HFF-Myc (cell line): ENCODE results near the gene CAPZA1.

Experiments used
- DNase-seq: peaks from one replicate; pipeline ENCODE4 v3.0.0-alpha.2; 2011; ENCODE audit warnings: low read depth; ENCODE audit errors: extremely low read depth
- H3K4me3 ChIP-seq: replicated peaks from 2 replicates; pipeline ENCODE4 v1.5.1; 2011; ENCODE audit warnings: low read depth, mild to moderate bottlenecking, control low read depth, low read length
- TF ChIP-seq, protein P1 (sequence below): IDR thresholded peaks from 2 replicates; pipeline ENCODE4 v1.5.1; 2012; ENCODE audit warnings: mild to moderate bottlenecking, low read depth, low read length, control low read depth; ENCODE audit errors: missing control alignments

Gene CAPZA1

DNA sequence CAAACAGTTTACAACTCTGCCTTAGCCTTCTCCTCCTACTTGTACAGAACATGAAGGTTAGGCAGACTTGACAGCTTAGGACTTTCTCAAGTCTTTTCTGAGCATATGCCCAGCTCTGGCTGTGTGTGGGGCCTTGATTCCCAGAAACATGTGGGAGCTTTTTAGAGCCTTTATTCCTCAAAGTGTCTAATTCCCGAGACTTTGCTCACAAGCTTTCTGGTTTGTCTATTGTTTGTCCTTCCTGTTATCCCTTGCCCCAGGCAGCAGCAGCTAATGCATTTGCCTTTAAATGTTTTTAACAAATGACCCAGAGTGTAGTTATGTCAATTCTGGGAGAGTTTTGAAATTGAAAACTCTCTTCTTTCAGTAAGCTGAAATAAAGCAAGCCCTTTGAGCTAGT is 29.9 kb upstream of the CAPZA1 start:
- TF ChIP-seq, protein P1, sequence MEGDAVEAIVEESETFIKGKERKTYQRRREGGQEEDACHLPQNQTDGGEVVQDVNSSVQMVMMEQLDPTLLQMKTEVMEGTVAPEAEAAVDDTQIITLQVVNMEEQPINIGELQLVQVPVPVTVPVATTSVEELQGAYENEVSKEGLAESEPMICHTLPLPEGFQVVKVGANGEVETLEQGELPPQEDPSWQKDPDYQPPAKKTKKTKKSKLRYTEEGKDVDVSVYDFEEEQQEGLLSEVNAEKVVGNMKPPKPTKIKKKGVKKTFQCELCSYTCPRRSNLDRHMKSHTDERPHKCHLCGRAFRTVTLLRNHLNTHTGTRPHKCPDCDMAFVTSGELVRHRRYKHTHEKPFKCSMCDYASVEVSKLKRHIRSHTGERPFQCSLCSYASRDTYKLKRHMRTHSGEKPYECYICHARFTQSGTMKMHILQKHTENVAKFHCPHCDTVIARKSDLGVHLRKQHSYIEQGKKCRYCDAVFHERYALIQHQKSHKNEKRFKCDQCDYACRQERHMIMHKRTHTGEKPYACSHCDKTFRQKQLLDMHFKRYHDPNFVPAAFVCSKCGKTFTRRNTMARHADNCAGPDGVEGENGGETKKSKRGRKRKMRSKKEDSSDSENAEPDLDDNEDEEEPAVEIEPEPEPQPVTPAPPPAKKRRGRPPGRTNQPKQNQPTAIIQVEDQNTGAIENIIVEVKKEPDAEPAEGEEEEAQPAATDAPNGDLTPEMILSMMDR = no peak

DNA sequence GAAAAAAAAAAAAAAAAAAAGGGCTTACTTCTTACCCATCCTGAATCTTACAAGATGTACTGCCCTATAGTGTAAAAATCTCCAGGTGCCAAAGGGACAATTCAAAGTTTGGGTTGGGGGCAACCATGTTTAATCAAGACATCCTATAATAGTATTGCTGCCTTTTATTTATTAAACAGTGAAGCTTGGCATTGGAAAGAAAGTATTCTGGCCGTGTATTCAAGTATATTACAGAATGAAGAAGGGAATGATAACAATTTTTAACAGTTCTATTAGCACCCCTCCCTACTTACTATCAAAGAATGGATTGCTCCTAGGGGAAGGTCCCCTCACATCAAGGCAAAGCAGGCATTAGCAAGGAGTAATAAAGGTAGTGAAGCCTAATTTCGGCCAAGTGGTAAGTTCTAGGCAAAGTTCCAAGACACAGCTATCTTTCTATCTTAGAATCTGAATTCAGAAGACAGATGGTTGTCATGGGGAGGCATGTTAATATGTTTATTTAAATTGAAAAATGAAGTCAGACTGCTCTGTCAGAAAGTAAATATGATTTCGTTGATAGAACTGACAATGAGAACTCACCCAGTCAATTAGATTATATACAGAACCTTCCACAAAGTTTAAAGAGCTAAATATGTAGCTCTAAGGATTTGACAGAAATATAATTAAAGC is 25.3 kb upstream of the CAPZA1 start:
- TF ChIP-seq, protein P1 = no peak
- H3K4me3 ChIP-seq = no peak overlapping the region
- DNase-seq = no peak

More for the DNA sequence above, 29.9 kb upstream of the CAPZA1 start:
- DNase-seq = no peak
- H3K4me3 ChIP-seq = no peak overlapping the region

DNA sequence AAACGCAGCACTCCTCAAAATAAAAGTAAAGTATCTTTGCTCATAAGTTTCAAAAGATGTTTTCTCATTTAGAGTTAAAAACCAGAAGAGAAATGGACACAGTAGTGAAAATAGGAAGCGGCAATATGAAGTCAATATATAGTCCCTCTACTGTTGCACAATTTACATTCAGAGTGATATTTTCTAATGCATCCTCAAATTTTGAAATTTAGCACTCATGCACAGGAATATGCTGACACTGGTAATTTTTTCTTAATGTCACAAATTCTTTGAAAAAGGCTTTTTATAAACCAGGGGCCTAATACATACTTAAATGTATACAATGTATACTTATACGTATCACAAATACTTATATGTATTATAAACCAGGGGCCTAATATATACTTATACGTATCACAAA is 20.2 kb upstream of the CAPZA1 start:
- TF ChIP-seq, protein P1 = no peak
- DNase-seq = no peak
- no peak overlapping the region for H3K4me3 ChIP-seq

DNA sequence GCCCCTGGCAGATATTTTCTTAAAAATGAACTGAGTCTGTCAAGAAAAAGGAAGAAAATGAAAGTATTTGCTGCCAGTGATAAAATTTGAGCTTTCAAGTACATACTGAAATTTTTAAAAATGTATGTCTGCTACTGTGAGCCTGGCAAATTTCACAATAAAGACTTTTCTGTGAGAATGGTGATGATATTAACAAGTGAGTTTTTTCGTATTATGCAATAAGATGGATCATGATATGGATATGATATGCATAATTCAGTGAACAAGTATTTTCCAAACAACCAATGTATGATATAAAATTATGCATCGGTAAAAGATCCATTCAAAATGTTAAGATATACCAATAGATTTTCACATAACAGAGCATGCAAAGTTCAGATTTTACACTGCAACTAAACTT is 16.6 kb upstream of the CAPZA1 start:
- DNase-seq = no peak

DNA sequence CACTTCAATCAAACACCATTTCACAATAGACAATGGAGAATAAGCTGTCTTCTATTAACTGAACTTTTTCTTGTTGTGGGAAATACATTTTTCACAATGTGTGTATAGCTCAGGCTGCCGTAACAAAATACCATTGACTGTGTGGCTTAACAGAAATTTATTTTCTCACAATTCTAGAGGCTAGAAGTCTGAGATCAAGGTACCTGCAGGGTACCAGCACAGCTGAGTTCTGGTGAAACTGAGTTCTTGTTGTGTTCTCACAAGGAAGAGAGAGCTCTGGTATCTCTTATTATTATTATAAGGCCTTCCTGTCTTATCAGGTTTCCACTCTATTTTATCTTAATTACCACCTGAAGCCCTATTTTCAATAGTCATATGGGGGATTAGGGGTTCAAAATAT is 16.1 kb upstream of the CAPZA1 start:
- TF ChIP-seq, protein P1 = no peak

More for the DNA sequence above, 16.6 kb upstream of the CAPZA1 start:
- TF ChIP-seq, protein P1 = no peak
- no peak overlapping the region for H3K4me3 ChIP-seq

DNA sequence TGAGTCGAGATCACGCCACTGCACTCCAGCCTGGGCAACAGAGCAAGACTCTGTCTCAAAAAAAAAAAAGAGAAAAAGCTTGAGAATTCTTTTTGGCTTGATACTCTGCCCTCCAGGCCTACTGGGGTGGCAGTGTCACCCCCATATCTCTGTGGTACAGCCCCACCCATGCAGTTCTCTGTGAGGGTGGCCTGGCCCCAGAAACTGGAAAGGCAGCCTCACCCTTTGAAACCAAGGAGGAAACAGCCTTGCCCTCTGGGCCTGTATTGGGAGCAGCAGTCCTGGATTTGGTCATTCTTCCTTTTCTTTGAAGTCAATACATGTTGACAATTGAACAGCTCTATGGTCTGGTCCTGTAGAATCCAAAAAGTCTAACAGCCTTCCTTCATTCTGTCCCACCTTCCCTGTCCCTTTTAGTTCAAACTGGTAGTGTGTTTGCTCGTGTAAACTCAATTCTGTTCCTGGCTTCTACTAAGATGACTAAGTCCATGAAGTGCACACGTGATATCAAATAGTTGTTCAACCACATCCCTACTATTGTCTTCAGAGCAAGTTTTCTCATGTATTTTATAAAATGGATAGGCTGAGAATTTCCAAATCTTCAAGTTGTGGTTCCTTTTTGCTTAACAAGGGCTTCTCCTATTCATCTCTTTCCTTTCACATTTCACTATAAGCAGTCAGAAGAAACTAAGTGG is 13.9 kb upstream of the CAPZA1 start:
- TF ChIP-seq, protein P1 = no peak
- H3K4me3 ChIP-seq = no peak overlapping the region
- DNase-seq = no peak

More for the DNA sequence above, 16.1 kb upstream of the CAPZA1 start:
- H3K4me3 ChIP-seq = no peak overlapping the region
- no peak for DNase-seq
